PC-9 (cell line): ENCODE results near the gene NLRP8.

Experiments used
- CTCF ChIP-seq: fragments of 200-600 bp; sonication (generic); conservative IDR thresholded peaks from 2 replicates; pipeline ENCODE4 v1.6.1; 2017; ENCODE audit warnings: mixed run types, antibody characterized with exemption, mild to moderate bottlenecking, moderate library complexity
- EZH2 ChIP-seq: fragments of 200-600 bp; sonication (generic); IDR thresholded peaks from 2 replicates; pipeline ENCODE4 v1.8.0; 2017; ENCODE audit warnings: antibody characterized with exemption, low read depth

- TF ChIP-seq EZH2: no peak
- TF ChIP-seq CTCF: no peak
Measured at GRCh38 chr19:56014765-56015164, 67.1 kb downstream of the NLRP8 start.
